Neural cell (in vitro differentiated cells): ENCODE data around the gene FOXO1. TPM values are rescaled to one million over a fixed set of nuclear protein-coding genes. Genes with fewer than 3 reads are reported as not detected.

Source experiments
- H2AFZ ChIP-seq: fragments of 200-600, 300-800 bp; sonication (generic), shearing (Covaris generic); 2 replicates; pipeline ENCODE4 v1.6.0; 2014; ENCODE audit warnings: low read depth, mild to moderate bottlenecking, antibody characterized with exemption, low read length, moderate library complexity
- H3F3A ChIP-seq: fragments of 200-600 bp; shearing (Covaris generic); 2 replicates; pipeline ENCODE4 v1.6.1; 2016; ENCODE audit warnings: mild to moderate bottlenecking, moderate library complexity, mixed read lengths, antibody characterized with exemption, low read length; ENCODE audit not compliant: insufficient read depth, poor library complexity, severe bottlenecking
- H3K27ac ChIP-seq: fragments of 200-600, 300-800 bp; sonication (generic), shearing (Covaris generic); 2 replicates; pipeline ENCODE4 v1.5.1; 2014; ENCODE audit warnings: mild to moderate bottlenecking, low read length, moderate library complexity
- H3K27me3 ChIP-seq: fragments of 300-800, 200-600 bp; sonication (generic), shearing (Covaris generic); 2 replicates; pipeline ENCODE4 v1.6.0; 2014; ENCODE audit warnings: mild to moderate bottlenecking, low read depth, low read length, moderate library complexity; ENCODE audit not compliant: insufficient read depth
- H3K36me3 ChIP-seq: fragments of 300-800, 200-600 bp; sonication (generic), shearing (Covaris generic); 2 replicates; pipeline ENCODE4 v1.5.1; 2014; ENCODE audit warnings: mild to moderate bottlenecking, antibody characterized with exemption, low read length, moderate library complexity; ENCODE audit not compliant: insufficient read depth
- H3K4me2 ChIP-seq: fragments of 300-800, 200-600 bp; sonication (generic), shearing (Covaris generic); 2 replicates; pipeline ENCODE4 v1.6.0; 2014; ENCODE audit warnings: mild to moderate bottlenecking, low read length
- H3K4me3 ChIP-seq: fragments of 300-800, 200-600 bp; sonication (generic), shearing (Covaris generic); 2 replicates; pipeline ENCODE4 v1.5.1; 2014; ENCODE audit warnings: mild to moderate bottlenecking, low read length, moderate library complexity
- H3K79me2 ChIP-seq: fragments of 200-600 bp; shearing (Covaris generic); replicated peaks from 2 replicates; pipeline ENCODE4 v1.6.0; 2014; ENCODE audit warnings: mild to moderate bottlenecking, low read length, moderate library complexity; ENCODE audit not compliant: insufficient read depth
- H3K9ac ChIP-seq: fragments of 300-800, 200-600 bp; sonication (generic), shearing (Covaris generic); 2 replicates; pipeline ENCODE4 v1.6.1; 2016; ENCODE audit warnings: mild to moderate bottlenecking, low read length, mixed read lengths
- H3K9me2 ChIP-seq: fragments of 200-600 bp; shearing (Covaris generic); 2 replicates; pipeline ENCODE4 v1.6.1; 2016; ENCODE audit warnings: mild to moderate bottlenecking, low read length, mixed read lengths; ENCODE audit not compliant: insufficient read depth
- H3K9me3 ChIP-seq: fragments of 200-600, 300-800 bp; sonication (generic), shearing (Covaris generic); 2 replicates; pipeline ENCODE4 v1.6.1; 2016; ENCODE audit warnings: mild to moderate bottlenecking, mixed run types, low read length, moderate library complexity, mixed read lengths
- H4K20me1 ChIP-seq: fragments of 200-600 bp; shearing (Covaris generic); 2 replicates; pipeline ENCODE4 v1.6.1; 2016; ENCODE audit warnings: mild to moderate bottlenecking, mixed run types; ENCODE audit not compliant: insufficient read depth
- CTCF ChIP-seq: fragments of 450-650 bp; IDR thresholded peaks from 2 replicates; pipeline ENCODE4 v1.5.1; 2014; ENCODE audit warnings: antibody characterized with exemption, mild to moderate bottlenecking, moderate library complexity; ENCODE audit not compliant: poor library complexity, severe bottlenecking
- EP300 ChIP-seq: fragments of 450-650 bp; conservative IDR thresholded peaks from 2 replicates; pipeline ENCODE4 v1.6.1; 2014; ENCODE audit warnings: antibody characterized with exemption, mild to moderate bottlenecking, moderate library complexity; ENCODE audit not compliant: poor library complexity, severe bottlenecking
- EZH2 ChIP-seq: fragments of 200-600, 300-800 bp; shearing (Covaris generic), sonication (generic); IDR thresholded peaks from 2 replicates; pipeline ENCODE4 v1.6.1; 2014; ENCODE audit warnings: antibody characterized with exemption, low read length, borderline replicate concordance, mild to moderate bottlenecking; ENCODE audit not compliant: insufficient read depth, poor library complexity, severe bottlenecking
- MXI1 ChIP-seq: fragments of 450-650 bp; conservative IDR thresholded peaks from 2 replicates; pipeline ENCODE4 v1.6.1; 2014; ENCODE audit warnings: antibody characterized with exemption, mild to moderate bottlenecking; ENCODE audit not compliant: poor library complexity, severe bottlenecking
- POLR2AphosphoS5 ChIP-seq: IDR thresholded peaks from 2 replicates; pipeline ENCODE4 v1.6.1; 2012
- RAD21 ChIP-seq: fragments of 450-650 bp; conservative IDR thresholded peaks from 2 replicates; pipeline ENCODE4 v1.6.1; 2014; ENCODE audit warnings: antibody characterized with exemption, mild to moderate bottlenecking, moderate library complexity
- REST ChIP-seq: IDR thresholded peaks from 2 replicates; pipeline ENCODE4 v1.6.1; 2012; ENCODE audit warnings: borderline replicate concordance
- SMC3 ChIP-seq: fragments of 450-650 bp; conservative IDR thresholded peaks from 2 replicates; pipeline ENCODE4 v1.6.1; 2014; ENCODE audit warnings: antibody characterized with exemption, mild to moderate bottlenecking, moderate library complexity; ENCODE audit not compliant: poor library complexity
- TAF1 ChIP-seq: IDR thresholded peaks from 2 replicates; pipeline ENCODE4 v1.6.1; 2012; ENCODE audit warnings: low read depth
- polyA plus RNA-seq: library from polyadenylated mRNA; depleted of rRNA; stranded (reverse); fragments of >200 nt; gene quantifications from 2 replicates; pipeline ENCODE4 v1.2.3, GENCODE V29; 2014

The FOXO1 gene
- polyA plus RNA-seq, 1 donor from 2014 or later: 1.2 TPM

GRCh38 chr13:40576369-40576768 is 90.1 kb downstream of the FOXO1 start:
- H3K79me2 ChIP-seq: no peaks in the 10 kb centered on the region
- H3K4me2 ChIP-seq: no peak overlapping the region
- H3K9ac ChIP-seq: no peak overlapping the region
- H3K9me2 ChIP-seq: no peaks in the 10 kb centered on the region
- H3F3A ChIP-seq: no peaks in the 10 kb centered on the region
- H3K36me3 ChIP-seq: no peaks in the 10 kb centered on the region
- H3K27ac ChIP-seq: no peak overlapping the region
- no peaks in the 10 kb centered on the region for H3K27me3 ChIP-seq
- no peak overlapping the region for H3K4me3 ChIP-seq
- H2AFZ ChIP-seq: no peak overlapping the region
- no peak for TF ChIP-seq CTCF
- TF ChIP-seq POLR2AphosphoS5: no peak
- no peak for TF ChIP-seq TAF1
- no peak for TF ChIP-seq EP300
- TF ChIP-seq RAD21: no peak
- TF ChIP-seq MXI1: no peak
- TF ChIP-seq REST: no peak
- no peak for TF ChIP-seq SMC3
- no peak for TF ChIP-seq EZH2
- H4K20me1 ChIP-seq: no peaks in the 10 kb centered on the region
- H3K9me3 ChIP-seq: no peaks in the 10 kb centered on the region

- no peaks in the 10 kb centered on the region for H3K9me2 ChIP-seq
- no peaks in the 10 kb centered on the region for H3K36me3 ChIP-seq
- no peaks in the 10 kb centered on the region for H4K20me1 ChIP-seq
- H3K9ac ChIP-seq: no peak overlapping the region
- H3K4me2 ChIP-seq: no peak overlapping the region
- no peaks in the 10 kb centered on the region for H3F3A ChIP-seq
- no peak overlapping the region for H2AFZ ChIP-seq
- H3K27ac ChIP-seq: no peak overlapping the region
- H3K27me3 ChIP-seq: no peaks in the 10 kb centered on the region
- TF ChIP-seq CTCF (no peak), REST (no peak), EP300 (no peak), POLR2AphosphoS5 (no peak), TAF1 (no peak), RAD21 (no peak), EZH2 (no peak), SMC3 (no peak), MXI1 (no peak)
- no peaks in the 10 kb centered on the region for H3K79me2 ChIP-seq
- H3K4me3 ChIP-seq: no peak overlapping the region
- H3K9me3 ChIP-seq: no peaks in the 10 kb centered on the region
Measured at GRCh38 chr13:40572961-40573360, 93.5 kb downstream of the FOXO1 start.
